NCI-H1930 (cell line): Measurements from ENCODE around the gene ANAPC10.
"Not testable (repeated sequence)": the region's sequence is repeated elsewhere in the genome, so short reads cannot be mapped to it uniquely, and the experiment has no call there.

ENCODE experiments used
- DNase-seq, 2 experiments: peaks; one replicate each; lab custom pipeline; 2025; lab: John Stamatoyannopoulos, UW

Gene ANAPC10

DNA sequence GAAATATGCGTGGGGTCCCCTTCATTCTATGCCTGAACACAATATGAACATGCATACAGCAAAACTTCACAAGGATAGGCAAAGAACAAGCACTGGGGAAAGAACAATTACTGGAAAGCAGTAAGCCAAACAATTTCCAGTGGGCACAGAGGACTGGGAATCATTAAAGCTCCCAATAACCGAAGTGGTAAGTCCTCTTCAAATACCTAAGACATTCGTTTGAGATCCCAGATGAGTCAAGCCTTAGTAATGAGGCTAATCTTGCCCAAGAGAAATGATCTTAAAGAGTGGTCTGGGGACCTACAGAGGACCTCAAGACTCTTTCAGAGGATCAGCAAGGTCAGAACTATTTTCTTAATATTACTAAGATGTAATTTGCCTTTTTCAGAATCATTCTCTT lies 28.6 kb downstream of the ANAPC10 start:
- DNase-seq: no peak

DNA sequence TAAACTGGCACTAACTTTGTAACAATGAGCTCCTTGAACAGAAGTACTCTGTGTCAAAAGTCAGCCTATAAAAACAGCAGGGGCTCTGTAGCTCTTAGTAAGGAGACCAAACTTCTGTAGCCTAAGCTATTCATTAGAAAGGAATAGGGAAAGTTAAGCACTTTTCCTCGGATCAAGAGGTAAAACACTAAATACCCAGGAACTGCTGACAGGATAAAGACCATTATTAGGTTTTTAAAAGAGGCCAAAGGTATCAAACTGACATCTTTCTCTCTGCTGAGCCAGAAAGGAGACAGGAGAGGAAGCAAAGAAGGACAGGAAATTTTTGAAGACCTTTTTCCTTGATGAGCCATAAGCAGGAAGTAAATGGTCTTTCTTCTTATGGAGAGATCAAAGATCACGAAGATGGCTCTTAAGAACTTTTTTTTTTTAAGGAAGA lies 31.9 kb downstream of the ANAPC10 start:
- no peak for DNase-seq

DNA sequence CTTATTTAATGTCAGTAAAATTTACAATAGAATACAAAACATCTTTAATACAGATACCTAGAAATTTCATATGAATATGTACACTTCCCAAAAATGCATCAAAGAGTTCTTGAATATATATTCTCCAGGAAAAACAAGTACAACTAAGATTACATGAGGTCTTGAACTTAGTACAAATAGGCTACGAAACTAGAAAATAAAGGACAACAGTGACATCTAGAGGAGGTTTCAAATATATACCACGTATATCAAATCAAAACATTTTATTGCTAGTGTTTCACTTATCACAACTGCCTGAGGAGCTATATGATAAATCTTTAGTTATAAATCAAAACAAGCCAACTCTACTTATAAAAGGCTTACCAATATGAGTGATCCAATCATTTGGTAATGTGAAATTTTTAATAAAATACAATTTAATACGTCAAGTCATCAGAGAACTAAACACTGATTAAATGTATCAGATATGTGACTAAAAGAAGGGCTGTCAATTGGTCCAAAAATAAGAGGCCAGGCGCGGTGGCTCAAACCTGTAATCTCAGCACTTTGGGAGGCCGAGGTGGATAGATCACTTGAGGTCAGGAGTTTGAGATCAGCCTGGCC lies 36.6 kb downstream of the ANAPC10 start:
- peak; percentile 6 to 8 for DNase-seq

DNA sequence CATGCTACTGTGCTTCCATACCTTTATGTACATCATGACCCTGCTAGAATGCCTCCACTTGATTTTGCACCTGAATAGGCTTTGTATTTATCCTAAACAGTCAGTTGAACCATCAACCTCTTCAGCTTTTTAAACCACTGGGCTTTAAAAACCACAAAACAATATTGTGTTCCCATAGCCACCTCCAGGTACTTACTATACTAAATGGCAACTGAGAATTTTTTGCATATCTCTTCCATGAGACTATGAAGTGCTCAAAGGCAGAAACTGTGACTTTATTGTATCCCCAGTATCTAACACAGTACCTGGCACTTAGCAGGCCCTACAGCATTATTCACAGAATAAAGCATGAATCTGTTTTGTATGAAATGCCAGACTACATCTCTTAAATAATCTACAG lies 39.7 kb downstream of the ANAPC10 start:
- no peak for DNase-seq

DNA sequence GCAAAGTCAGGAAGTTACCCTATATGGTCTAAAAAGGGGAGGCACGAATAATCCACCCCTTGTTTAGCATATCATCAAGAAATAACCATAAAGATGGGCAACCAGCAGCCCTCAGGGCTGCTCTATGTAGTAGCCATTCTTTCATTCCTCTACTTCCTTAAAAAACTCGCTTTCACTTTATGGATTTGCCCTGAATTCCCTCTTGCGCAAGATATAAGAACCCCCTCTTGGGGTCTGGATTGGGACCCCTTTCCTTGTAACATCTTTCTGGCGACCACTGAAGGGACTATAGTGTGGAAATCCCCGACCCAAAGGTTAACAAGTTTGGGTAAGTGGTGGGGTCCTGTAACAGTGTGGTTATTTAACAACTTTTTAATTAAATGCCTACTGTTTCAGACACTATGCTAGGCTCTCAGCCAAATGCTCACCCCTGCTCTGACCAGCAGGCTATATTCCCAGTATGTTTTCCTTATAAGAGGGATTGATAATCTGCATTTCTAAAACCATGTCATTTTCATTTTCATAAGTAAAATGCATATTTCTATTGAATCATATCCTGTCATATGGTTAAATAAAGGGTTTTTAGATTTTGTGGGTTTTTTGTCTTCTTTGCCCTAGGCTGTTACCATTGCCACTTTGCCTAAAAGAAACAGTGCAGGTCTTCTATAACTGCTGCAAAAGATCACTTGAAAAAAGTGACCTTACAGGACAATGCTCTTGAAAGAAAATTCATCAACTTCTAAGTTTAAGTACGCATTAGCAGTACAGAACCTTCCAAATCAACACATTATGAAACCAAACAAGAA lies 41.5 kb downstream of the ANAPC10 start:
- DNase-seq: no peak

DNA sequence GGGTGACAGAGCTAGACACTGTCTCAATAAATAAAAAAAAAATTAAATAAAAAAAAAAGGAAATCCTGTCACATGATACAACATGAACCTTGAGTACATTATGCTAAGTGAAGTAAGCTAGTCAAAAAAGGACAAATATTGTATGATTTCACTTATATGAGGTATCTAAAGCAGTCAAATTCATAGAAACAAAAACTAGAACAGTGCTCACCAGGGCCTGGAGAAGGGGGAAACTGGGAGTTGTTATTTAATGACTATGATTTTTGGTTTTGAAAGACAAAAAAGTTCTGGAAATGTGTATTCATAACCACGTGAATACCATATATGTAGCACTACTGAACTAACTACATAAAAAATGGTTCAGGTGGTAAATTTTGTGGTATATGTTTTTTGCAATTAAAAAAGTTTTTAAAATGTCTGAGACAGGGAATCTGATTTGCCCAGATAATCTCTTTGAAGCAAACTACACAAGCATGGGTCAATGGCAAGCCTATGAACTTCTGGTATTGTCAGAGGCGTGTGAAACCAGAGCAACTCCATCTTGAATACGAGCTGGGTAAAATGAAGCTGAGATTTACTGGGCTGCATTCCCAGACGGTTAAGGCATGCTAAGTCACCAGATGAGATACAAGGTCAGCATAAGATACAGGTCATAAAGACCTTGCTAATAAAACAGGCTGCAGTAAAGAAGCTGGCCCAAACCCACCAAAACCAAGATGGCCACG lies 42.3 kb downstream of the ANAPC10 start:
- DNase-seq: no peak

DNA sequence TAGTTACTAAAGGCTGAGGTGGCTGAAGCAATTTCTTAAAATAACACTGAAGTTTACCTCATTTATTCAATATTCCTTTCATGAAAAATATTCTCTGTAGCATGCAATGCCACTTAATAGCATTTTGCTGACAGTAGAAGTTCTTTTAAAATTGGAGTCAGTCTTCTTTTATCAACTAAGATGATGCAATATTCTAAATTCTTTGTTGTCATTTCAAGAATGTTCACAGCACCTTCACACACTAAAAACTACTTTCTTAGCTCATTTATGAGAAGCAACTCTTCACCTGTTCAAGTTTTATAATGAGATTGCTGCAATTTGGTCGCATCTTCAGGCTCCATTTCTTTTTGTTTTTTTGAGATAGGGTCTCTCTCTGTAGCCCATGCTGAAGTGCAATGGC lies 48.8 kb downstream of the ANAPC10 start:
- DNase-seq: no peak

DNA sequence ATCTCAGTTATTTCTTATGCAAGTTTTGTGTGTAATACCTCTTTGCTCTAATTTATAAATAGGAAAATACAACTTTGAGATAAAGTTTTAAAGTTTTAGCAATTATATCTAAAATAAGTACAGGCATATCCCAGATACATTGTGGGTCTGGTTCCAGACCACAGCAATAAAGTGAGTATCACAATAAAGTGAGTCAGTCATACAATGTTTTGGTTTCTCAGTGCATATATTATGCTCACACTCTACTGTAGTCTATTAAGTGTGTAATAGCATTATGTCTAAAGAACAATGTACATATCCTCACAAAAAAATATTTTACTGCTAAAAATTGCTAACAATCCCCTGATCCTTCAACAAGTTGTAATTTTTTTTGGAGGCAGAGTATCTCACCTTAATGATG lies 49.2 kb downstream of the ANAPC10 start:
- no peak for DNase-seq

DNA sequence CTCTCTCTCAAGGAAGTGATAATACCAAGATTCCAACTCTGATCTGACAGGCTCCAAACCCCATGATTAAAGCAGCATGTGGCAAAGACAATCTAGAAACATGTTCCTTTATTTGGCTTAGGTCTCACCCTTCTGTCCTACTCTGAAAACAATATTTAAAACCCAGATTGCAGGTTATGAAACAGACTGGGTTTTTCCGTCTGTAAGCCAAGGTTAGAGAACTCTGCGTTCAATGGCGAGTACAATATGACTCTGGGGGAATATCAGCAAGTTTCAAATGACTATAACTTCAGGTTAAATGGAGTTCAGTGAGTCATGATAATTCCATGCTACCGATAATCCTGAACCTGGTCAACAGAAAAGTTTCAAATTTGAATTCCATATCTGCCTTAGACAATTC lies 50.8 kb downstream of the ANAPC10 start:
- no peak for DNase-seq

DNA sequence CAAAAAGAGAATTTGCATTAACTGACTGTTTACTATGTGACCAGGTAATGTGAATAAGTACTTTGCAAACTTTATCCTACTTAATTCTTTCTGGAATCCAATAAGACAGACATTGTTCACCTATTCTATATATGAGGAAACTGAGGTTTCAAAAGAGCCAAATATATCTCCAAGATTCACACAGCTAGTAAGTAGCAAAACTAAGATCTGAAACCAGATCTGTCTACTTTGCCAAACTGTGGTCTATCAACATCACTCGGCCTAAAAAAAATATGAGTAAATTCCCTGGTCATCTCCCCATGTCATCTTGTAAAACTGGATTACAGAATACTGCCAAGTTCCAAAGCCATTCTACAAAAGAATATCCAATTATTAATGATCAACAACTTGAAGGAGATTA lies 52.8 kb downstream of the ANAPC10 start:
- DNase-seq: no peak

DNA sequence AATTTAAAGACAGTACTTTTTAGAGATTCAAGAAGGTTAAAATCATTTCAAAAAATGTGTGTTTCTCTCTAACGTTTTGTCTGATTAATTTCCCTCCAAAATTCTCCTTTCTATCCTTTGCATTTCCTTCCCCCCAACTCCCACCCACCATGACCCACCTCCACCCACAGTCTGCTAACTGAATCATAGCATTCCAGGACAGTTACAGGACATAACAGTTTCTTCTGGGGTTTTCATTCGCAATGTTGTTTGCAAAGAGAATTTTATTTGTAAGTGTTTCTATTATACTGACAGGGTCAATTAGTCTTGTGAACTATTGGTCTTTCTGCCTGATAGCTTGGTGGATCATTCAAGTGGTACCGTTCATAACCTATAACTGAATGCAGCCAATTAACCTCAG lies 53.7 kb downstream of the ANAPC10 start:
- DNase-seq: no peak

DNA sequence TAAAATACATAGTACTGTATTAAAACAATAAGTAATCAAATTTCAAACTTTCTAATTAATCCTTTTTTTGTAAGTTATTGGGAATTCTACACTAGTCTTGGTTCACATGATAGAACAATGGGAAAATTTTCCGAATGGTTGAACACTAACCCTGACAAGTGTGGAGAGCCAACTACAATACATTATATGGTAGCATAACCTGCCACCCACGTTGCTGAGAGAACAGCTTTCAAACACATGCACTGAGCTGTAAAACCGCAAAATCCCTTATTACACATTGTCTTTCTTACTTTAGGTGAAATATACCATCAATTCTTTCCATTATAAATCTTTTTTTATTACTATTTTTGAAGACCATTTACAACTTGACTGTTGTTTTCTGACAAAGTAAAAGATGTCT lies 54.7 kb downstream of the ANAPC10 start:
- no peak for DNase-seq

DNA sequence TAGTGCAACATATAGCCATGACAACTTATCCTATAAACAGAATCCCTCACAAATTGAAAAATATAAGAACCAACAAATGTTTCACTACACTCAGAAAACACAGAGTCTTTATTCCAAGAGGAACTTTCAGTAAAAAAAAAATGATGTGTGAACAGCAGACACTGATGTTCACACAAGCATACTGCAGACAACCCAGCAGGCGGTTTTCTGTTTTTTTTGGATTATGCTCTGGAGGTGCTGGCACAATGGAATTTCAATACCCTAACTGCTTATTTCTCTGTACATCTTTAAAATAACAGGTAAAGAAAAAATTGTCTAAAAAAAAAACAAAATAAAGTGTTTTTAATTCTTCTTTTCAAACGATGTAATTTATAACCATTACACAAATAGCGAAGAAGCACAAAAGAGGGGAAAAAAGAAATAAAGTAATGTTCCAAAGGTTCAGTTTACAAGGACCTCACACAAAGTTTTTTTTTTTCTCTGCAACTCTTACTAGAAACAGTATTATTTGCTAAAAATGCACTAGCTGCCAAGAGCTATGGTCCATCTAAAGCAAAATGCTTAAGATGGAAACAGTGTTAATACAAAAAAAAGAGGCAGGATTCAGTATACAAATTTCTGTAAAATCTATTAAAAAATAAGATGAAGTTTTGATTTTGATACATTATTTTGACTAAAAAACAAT lies 55.3 kb downstream of the ANAPC10 start:
- DNase-seq: no peak

DNA sequence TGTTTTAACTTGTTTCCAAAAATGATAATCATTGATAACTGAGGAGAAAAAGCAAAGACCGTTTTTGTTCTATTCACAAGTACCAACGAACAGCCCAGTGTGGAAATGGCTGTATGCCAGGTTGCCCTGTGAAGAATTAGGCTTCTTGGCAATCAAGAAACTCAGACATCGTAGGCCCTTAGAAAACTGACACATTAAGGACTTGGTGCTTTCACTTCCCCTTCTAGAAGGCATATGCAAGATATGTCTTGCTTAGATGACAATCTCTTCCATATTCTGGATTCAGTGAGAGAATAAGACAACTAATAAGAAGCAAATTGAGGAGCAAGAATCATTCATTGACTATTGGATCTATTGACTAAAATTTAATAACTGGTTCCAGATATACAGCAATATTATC lies 56.6 kb downstream of the ANAPC10 start:
- no peak for DNase-seq

DNA sequence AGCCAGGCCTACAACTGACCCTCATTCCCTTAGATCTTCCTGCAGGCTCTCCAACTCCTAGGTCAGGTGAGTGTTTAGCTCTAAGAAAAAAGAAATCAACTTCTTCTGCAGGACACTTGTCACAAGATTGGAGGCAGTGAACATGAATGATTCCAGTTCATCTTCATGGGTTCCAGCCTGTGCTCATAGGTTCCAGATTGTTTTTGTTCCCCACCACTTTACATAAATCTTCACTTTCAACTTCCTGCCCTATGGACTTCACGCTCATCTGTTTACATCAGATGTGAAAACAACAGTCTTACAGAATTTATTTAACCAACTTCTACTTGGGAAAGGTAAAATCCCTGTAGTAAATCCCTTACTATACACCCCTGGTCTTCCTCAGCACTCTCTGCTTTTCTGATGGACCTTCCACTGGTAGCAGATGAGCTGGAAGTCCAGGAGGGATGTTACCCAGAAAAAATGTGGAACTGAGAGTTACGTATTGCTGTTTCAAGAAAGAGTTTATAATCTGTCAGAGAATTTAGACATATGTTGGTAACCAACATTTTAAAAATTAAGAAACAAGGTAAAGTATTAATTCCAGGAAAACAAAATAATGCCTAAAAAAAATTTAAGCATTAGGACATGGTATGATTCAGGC lies 62.4 kb downstream of the ANAPC10 start:
- DNase-seq: no peak

DNA sequence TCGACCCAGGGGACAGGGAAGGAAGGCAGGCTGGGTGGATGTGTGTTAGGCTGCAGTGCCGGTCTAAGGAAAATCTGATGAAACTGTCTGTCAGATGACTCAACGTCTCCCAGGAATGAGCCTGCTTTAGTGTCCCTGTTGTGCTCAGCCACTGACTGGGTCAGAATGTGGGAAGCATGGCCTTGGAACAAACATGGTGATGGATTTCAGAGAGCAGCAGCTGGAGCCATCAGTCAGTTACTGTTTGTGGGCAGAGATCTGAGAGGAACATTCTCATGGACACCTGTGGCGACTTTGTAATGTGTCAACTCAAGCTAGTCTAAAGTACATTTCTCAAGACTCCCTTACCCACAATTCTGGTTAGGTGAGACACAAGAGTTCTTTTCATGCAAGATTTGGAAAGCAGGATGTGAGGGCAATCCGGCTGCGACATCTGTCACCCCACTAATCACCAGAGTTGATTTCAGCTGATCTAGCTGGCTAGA lies 63.2 kb downstream of the ANAPC10 start:
- no peak for DNase-seq

DNA sequence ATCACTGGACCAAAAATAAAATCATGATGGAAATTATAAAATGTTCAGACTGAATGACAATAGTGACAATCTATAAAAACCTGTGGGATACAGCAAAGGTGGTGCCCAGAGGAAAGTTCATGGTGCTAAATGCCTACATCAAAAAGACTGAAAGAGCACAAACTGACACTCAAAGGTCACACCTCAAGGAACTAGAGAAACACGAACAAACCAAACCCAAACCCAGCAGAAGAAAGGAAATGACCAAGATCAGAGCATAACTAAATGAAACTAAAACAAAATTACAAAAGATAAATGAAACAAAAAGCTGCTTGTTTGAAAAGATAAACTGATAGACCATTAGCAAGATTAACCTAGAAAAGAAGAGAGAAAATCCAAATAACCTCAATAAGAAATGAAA lies 78.7 kb downstream of the ANAPC10 start:
- no peak for DNase-seq

DNA sequence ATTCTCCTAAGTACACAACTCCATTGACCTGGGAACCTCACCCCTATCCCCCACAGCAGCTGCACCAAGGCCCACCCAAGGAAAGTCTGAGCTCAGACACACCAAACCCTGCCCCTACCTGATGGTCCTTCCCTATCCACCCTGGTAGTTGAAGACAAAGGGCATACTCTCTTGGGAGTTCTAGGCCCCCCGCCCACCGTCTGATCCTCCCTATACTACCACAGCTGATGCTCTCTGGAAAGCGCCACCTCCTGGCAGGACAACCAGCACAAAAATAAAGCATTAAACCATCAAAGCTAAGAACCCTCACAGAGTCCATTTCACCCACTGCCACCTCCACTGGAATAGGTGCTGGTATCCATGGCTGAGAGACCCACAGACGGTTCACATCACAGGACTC lies 83.6 kb downstream of the ANAPC10 start:
- no peak for DNase-seq

DNA sequence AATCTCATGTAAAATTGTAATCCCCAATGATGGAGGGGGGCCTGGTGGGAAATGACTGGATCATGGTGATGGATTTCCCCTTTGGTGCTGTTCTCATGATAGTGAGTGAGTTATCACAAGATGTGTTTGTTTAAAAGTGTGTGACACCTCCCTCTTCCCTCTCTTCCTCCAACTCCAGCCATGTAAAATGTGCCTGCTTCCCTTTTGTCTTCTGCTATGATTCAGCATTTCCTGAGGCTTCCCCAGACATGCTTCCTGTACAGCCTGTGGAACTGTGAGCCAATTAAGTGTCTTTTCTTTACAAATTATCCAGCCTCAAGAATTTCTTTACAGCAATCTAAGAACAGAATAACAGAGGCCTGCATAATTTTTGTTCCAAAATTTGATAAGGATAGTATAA lies 85.2 kb downstream of the ANAPC10 start:
- DNase-seq: no peak

DNA sequence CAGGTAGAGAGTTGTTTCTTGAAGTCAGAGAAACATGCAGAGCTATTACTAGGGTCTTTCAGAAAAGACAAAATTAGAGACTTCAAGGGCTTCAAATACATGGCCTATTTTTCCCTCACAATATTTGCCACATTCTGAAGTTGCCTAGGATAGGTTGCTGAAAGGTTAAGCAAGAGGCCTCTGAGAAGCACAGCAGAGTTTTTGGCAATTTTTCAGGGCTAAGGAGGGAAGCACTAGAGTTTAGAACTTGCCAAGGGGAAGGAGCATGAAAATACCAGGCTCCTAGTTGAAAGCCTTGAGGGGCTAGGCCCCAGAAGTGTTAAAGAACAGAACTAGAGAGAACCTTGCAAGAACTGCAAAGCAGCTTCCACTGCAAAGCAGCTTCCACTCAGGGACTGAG lies 86.4 kb downstream of the ANAPC10 start:
- no peak for DNase-seq

DNA sequence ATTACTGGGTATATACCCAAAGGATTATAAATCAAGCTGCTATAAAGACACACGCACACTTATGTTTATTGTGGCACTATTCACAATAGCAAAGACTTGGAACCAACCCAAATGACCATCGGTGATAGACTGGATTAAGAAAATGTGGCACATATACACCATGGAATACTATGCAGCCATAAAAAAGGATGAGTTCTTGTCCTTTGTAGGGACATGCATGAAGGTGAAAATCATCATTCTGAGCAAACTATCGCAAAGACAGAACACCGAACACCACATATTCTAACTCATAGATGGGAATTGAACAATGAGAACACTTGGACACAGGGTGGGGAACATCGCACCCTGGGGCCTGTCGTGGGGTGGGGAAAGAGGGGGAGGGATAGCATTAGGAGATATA lies 87.7 kb downstream of the ANAPC10 start:
- DNase-seq: not testable (repeated sequence)

DNA sequence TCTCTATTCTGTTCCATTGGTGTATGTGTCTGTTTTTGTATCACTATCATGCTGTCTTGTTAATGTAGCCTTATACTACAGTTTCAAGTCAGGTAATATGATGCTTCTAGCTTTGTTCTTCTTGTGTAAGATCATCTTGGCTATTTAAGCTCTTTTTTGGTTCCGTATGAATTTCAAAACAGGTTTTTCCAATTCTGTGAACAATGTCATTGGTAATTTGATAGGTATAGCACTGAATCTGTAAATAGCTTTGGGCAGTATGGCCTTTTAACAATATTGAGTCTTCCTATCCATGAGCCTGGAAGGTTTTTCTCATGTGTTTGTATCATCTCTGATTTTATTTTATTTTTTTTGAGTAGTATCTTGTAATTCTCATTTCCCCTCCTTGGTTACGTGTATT lies 94.3 kb downstream of the ANAPC10 start:
- DNase-seq: no peak
